Suppressor macrophage (primary cell): Measurements from ENCODE around the gene CAPS.

ENCODE experiments used
- DNase-seq, 4 experiments: peaks; one replicate each; pipeline ENCODE4 v3.0.0-alpha.2; 2020 to 2022

Gene CAPS

DNA sequence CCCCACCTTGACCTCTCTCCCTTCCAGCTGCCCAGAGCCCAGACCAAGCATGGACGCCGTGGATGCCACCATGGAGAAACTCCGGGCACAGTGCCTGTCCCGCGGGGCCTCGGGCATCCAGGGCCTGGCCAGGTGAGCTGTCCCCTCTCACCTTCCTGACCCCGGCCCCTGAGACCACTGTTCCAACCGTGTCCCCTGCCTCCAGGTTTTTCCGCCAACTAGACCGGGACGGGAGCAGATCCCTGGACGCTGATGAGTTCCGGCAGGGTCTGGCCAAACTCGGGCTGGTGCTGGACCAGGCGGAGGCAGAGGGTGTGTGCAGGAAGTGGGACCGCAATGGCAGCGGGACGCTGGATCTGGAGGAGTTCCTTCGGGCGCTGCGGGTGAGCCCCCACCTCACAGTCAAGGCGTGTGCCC, 312 bp downstream of the CAPS start:
- no peak for DNase-seq

- DNase-seq: no peak
Measured at GRCh38 chr19:5914946-5915781, 1.1 kb downstream of the CAPS start.

DNA sequence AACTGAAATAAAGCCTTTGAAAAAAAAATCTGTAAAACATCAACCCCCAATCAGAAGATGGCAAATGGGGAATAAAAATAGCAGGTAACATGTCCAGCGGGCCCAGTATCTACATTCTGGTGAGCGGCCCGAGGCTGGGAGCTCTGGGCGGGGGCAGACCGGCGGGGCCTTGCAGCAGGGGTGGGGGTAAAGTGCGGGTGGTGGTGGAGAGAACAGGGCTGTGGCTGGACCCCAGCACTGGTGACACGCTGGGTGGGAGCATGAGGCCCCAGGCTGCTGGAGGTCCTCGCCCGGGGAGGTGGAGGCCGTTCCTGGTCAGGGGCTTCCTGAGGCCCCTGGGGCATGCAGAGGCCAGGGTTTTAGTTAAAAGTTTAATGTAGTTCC, 1.7 kb downstream of the CAPS start:
- no peak for DNase-seq

GRCh38 chr19:5916181-5916708, 2.2 kb downstream of the CAPS start:
- no peak for DNase-seq

- no peak for DNase-seq
Measured at GRCh38 chr19:5917431-5918107, 3.5 kb downstream of the CAPS start.

DNA sequence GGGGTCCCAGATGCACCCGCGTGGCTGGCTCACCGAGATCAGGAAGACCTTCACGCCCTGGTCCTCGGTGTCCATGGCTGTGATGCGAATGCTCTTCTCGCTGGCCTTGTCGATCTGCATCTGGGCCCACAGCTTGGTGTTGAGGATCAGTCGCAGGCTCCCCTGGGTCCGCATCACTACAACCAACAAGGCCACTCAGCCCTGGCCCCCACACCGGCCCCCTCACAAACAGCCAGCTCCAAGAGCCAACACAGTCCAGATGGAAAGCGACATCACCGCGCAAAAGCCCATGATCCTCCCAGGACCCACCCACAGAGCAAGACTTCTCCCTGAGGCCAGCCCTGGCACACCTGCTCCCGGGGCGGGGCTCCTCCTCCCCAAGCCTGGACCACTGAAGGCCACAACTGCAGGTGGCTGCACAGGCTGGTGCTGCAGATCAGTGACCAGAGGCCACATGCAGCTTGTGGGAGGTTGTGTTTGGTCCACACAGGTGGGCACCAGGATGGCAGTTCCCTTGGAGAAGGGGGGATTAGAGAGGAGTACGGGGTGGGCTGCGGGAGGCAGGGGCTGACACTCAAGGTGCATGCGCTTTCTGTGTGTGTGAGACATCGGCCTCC, 4.5 kb downstream of the CAPS start:
- DNase-seq: no peak

DNA sequence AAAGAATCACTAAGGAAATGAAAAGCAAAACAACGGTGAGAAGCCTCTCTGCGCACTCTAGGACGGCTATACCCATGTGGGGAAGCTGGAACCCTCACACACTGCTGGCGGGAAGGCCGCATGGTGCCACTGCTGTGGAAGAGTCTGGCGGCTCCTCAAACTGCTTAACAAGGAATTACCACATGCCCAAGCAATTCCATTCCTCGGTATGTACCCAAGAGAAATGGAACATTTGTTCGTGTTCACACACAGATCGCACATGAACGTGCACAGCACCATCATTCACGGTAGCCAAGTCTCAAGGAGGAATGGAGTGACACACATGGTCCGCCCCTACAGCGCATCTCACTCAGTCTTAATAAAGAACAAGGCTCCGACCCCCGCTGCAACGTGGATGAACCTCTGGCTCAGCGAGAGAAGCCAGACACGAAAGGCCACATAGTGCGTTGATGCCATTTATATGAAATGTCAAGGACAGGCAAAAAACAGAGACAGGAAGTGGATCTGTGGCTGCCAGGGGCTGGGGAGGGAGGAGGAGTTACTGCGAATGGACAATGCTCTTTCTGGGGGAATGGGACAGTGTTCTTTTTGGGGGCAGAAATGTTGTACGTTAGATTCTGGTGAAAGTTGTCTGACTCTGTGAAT, 7.6 kb downstream of the CAPS start:
- DNase-seq: no peak

DNA sequence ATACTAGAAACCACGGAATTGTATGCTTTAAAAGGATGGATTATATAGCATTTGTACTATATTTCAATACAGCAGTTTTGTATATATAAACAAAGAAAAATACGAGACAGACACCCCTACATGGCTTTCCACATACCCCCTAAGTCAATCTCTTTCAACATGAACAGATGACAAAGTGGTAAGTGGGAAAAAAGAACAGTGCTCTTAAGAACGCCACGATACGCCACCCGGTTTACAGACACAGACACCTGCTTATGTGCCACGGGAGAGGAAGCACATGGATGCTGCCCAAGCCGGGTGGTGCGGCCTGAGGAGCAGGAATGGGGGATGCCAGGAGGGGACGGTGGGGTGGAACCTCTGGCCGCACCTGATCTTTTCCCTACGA, 8.1 kb downstream of the CAPS start:
- no peak for DNase-seq

DNA sequence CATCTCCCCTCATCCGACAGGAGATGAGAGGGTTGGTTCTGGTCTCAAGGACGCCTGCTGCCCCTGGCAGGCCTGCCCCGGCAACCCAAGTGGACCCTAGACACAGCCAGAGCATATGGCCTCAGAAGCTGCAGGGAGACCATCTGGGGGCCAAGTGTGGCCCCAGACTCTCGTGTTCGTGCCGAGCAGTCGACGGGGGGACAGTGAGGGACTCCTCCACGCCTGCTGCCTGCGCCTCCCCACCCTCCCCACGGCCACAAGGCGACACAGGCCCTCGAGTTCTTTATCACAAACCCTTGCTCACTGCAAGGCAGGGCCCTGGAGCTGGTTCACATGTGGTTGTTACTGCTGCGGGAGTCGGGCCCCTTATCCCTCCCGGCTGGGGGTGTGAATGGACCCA, 9.3 kb downstream of the CAPS start:
- no peak for DNase-seq

- no peak for DNase-seq
Measured at GRCh38 chr19:5925830-5926427, 11.9 kb downstream of the CAPS start.

DNA sequence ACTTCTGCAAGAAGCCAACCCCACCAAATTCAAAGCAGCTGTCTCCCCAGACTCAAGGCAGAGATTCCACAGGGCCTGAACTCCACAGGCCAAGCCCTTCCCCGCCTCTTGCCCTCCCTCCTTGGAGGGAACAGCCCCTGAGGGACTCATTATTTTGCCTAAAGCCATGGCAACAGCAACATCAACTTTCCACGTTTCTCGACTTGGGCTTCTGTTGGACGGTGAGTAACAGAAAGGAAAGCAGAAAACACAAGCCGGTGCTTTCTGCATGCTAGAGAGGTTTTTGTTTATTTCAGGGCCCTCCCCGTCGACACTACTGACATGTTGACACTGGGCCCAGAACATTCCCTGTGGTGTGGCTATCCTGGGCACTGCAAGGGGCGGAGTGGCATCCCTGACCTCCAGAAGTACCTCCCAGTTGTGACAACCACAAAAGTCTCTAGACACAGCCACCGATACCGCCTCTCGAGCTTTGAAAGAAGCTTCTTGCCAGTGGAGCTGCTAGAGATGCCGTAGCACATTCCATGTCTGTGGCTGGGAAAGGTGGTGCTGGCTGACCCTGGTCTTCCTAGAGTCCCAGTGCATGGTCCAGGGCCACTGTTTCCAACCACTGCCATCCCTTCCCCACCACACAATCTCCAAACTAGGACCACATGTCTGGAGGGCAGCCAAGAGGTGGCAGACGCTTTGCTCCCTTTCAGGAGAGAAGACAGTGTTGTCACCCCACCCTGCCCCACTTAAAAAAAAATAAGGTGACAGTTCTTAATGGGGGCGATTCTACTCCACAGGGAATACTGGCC, 12.8 kb downstream of the CAPS start:
- no peak for DNase-seq

- no peak for DNase-seq
Measured at GRCh38 chr19:5927441-5927821, 13.4 kb downstream of the CAPS start.

GRCh38 chr19:5929179-5929578, 15.1 kb downstream of the CAPS start:
- no peak for DNase-seq

DNA sequence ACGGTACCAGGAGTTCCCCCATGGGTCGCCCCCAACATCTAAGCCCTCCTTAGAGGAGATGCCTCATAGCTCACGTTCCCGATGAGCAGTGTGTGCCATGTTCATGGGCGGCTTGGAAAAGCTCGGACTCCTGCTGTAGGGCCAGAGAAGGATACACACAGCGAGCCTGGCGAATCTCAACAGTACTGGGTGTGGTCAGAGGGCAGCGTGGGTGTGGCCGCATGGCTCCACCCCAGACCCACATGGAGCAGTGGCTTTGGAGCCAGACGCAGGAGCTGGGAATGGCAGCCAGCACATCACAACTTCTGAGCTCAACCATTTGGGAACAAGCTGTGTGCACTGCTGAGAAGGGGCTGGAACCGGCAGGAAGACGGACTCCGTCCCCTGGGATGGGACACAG, 15.6 kb downstream of the CAPS start:
- no peak for DNase-seq

- DNase-seq: no peak
Measured at GRCh38 chr19:5931251-5931650, 17.2 kb downstream of the CAPS start.

DNA sequence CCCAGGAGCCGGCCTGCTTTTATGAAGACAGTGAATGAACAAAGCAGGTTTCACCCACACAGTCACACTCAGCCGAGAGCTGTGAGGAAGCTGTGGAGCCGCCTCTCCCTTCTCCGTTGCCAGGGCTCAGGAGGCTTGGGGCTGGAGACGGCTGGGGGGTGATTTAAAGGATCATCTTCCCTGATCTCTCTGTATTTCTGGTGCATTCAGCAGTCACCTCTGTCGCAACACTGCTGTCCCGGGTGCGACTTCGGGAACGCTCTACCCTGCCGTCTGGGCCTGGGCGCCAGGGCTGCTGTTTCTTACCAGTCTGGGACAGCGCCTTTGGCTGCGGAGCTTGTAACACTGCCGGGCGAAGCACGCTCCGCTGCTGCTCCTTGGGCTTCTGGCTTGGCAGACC, 18.1 kb downstream of the CAPS start:
- DNase-seq: no peak

GRCh38 chr19:5932609-5933262, 18.7 kb downstream of the CAPS start:
- DNase-seq: no peak

DNA sequence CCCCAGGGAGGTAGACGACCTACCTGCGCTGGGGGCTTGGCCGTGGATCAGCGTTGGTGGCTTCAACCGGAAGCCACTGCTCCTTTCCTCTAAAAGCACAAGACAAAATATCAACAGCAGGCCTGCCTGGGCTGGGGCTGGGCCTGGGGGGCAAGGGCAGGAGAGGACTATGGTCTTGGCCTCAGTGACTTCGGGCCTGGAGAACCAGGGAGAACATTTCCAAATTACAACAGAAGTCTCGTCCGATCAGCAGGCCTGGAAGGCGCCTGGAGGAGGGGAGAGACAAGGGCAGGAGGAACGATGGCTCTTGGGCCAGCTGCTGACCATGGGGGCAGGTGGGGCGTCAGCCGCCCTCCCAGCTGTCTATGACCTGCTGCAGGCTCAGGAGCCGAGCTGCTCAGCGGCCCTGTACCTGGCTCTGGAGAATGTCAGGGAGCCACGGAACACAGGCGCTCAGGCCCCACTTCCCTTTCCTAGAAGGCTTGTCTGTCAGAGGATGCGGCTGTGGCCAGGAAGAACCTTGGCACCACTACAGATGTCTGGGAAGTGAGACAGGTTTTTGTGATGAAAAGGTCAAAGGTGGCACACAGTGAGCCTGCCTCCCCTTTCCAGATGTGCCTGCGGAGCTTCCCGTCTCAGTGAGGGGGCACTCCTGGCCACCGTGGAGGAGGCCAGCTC, 19.5 kb downstream of the CAPS start:
- DNase-seq: no peak

GRCh38 chr19:5934069-5934401, 20.0 kb downstream of the CAPS start:
- DNase-seq: no peak

DNA sequence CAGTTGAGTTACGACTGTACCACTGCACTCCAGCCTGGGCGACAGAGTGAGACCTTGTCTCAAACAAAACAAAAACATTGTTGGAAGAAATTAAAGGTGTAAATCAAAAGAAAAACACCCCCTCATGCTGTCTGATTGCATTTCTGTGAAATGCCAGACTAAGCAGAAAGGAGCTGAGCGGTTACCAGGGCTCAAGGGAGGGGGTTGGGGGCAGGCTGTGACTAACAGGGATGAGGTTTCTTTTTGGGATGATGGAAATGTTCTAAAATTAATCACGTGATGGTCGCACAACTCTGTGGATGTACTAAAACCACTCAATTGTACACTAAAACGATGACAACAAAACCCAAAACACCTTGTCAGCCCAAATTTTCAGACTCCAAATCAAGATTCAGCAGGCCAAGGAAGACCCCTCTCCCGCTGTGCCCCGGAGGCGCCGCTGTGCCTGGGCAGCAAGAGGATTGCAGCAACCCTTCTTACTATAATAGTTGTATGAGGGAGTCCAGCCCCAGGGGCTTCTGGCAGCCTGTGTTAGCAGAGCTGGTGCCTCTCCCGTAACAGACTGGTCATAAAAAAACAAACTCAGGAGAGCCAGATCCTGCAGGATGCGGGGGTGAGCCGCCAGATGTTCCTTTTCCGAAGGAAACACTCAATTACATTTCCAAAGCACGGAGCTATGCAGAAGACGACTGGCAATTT, 20.9 kb downstream of the CAPS start:
- DNase-seq: no peak
